Upper lobe of left lung (tissue), 4 donors: Measurements from ENCODE around the gene SSX1.
"Not testable (repeated sequence)": the region's sequence is repeated elsewhere in the genome, so short reads cannot be mapped to it uniquely, and the experiment has no call there.

ENCODE experiments used
- CTCF ChIP-seq, 6 experiments: fragments of 450-650 bp in 4 of 6; fragments of 200-600 bp in 2 of 6; sonication (generic) in 2 of 6; IDR thresholded peaks; one replicate each; pipeline ENCODE4 v1.5.1; 2016 to 2019; ENCODE audit warnings: antibody characterized with exemption in 6 of 6
- POLR2A ChIP-seq, 4 donors: fragments of 450-650 bp; IDR thresholded peaks; one replicate each; pipeline ENCODE4 v1.5.1; 2016 to 2017; ENCODE audit warnings: antibody characterized with exemption in 4 of 4, mild to moderate bottlenecking in 2 of 4

DNA sequence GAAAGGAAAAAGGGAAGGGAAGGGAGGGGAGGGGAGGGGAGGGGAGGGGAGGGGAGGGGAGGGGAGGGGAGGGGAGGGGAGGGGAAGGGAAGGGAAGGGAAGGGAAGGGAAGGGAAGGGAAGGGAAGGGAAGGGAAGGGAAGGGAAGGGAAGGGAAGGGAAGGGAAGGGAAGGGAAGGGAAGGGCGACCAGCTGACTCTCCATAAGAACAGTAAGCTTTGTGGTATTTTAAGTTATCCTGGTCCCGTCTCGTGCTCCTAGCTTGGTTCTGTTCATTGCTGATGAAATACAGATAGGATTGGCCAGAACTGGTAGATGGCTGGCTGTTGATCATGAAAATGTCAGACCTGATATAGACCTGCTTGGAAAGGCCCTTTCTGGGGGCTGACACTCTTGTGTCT is 25.5 kb downstream of the SSX1 start:
- TF ChIP-seq POLR2A, CTCF (IDR thresholded peaks at IDR 0.05): not testable (repeated sequence)
